ENCODE measurements around the gene FAM241B.

The FAM241B gene

DNA sequence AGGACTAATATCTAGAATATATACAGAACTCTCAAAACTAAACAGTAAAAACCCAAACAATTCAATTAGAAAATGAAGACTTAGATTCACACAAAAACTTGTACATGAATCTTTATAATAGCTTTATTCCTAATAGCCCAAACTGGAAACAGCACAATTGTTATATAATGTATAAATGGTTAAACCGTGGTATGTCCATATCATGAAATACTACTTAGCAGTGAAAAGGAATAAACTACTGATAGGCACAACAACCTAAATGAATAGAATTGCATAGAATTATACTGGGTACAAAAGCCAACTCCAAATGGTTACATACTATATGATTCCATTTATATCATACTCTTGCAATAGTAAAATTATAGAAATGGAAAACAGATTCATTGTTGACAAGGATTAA is 21.0 kb upstream of the FAM241B start:
- no peak for TF ChIP-seq CTCF (IDR thresholded peaks at IDR 0.05; ENCODE audit: low read depth, low read length)
- DNase-seq (ENCODE audit: low read depth in 2 of 2) = no peak

DNA sequence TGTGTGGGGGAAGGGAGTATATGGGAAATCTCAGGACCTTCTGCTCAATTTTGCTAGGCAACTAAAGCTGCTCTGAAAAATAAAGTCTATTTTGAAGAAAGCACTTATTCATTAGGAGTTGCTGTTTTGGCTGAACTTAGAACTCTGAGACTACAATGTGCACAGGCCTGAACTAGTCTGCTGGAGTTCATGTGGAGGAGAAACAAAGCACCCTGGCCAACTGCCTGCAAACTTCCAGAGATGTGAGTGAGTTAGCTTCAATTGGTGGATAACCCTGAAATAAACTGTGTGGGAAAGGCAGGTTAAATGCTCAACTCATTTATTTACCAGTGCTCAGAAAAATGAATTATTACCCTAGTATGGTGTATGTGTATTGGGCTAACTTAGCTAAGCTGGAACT is 17.3 kb upstream of the FAM241B start:
- no peak overlapping the region for H3K4me3 ChIP-seq (replicated peaks in 1 of 2; ENCODE audit: low read depth in 2 of 2, low read length in 2 of 2)
- DNase-seq (ENCODE audit: low read depth in 2 of 2) = no peak
- TF ChIP-seq CTCF (IDR thresholded peaks at IDR 0.05; ENCODE audit: low read depth, low read length) = no peak

More for the DNA sequence above, 21.0 kb upstream of the FAM241B start:
- H3K4me3 ChIP-seq (replicated peaks in 1 of 2; ENCODE audit: low read depth in 2 of 2, low read length in 2 of 2) = no peak overlapping the region

DNA sequence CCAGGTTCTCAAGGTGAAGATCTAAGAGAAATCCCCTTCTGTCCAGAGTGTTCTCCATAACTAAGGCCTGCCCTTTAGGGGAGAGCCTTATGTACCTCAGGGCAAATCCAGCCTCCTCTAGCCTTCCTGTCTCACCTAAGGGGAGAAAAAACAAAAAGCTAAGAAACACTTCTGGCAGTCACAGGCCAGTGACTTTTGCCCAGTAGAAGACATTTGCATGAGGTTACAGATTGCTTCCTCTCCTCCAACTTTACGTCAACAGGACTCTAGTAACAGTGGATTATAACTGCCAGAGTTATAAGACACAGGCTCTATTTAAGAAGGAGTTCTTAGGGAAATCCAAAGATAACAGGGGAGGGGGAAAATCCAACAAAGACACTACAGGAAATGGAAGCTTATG is 15.9 kb upstream of the FAM241B start:
- DNase-seq (ENCODE audit: low read depth in 2 of 2) = no peak
- TF ChIP-seq CTCF (IDR thresholded peaks at IDR 0.05; ENCODE audit: low read depth, low read length) = no peak
- no peak overlapping the region for H3K4me3 ChIP-seq (replicated peaks in 1 of 2; ENCODE audit: low read depth in 2 of 2, low read length in 2 of 2)

- no peak overlapping the region for H3K4me3 ChIP-seq (replicated peaks in 1 of 2; ENCODE audit: low read depth in 2 of 2, low read length in 2 of 2)
- no peak for TF ChIP-seq CTCF (IDR thresholded peaks at IDR 0.05; ENCODE audit: low read depth, low read length)
- DNase-seq (ENCODE audit: low read depth in 2 of 2) = no peak
These were observed 13.7 kb upstream of the FAM241B start for GRCh38 chr10:69616358-69616757.

DNA sequence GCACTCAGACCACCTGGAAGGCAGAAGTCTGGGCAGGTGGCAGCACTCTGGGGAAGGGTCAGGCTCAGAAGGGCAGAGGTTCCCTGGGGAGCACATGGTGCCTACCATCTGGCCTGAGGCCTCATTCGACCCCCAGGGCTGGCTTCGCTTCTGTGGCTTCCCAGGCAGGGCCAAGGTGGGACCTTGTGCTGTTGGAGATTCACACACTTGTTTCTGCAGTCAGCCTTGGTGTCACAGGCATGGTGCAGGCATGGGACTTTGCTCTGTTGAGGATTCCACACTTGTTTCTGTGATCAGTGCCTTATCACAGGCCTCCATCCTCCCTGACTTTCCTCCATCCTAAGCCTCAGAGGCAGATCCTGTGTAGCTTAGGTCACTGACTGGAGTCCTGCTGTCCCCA is 11.3 kb upstream of the FAM241B start:
- DNase-seq (ENCODE audit: low read depth in 2 of 2) = no peak
- no peak overlapping the region for H3K4me3 ChIP-seq (replicated peaks in 1 of 2; ENCODE audit: low read depth in 2 of 2, low read length in 2 of 2)
- TF ChIP-seq CTCF (IDR thresholded peaks at IDR 0.05; ENCODE audit: low read depth, low read length) = no peak

GRCh38 chr10:69619626-69620025 is 10.4 kb upstream of the FAM241B start:
- DNase-seq (ENCODE audit: low read depth in 2 of 2) = no peak
- TF ChIP-seq CTCF (IDR thresholded peaks at IDR 0.05; ENCODE audit: low read depth, low read length) = no peak
- H3K4me3 ChIP-seq (replicated peaks in 1 of 2; ENCODE audit: low read depth in 2 of 2, low read length in 2 of 2) = no peak overlapping the region

GRCh38 chr10:69620625-69621024 is 9.4 kb upstream of the FAM241B start:
- TF ChIP-seq CTCF (IDR thresholded peaks at IDR 0.05; ENCODE audit: low read depth, low read length) = no peak
- DNase-seq (ENCODE audit: low read depth in 2 of 2) = no peak
- no peak overlapping the region for H3K4me3 ChIP-seq (replicated peaks in 1 of 2; ENCODE audit: low read depth in 2 of 2, low read length in 2 of 2)

Data from cardiac fibroblast (primary cell).